Uterus (tissue), 2 donors: ENCODE results near the gene LRCH4.

Source experiments
- POLR2A ChIP-seq, 2 donors: fragments of 450-650 bp; IDR thresholded peaks; one replicate each; pipeline ENCODE4 v1.6.1; 2016; ENCODE audit warnings: antibody characterized with exemption in 2 of 2, mild to moderate bottlenecking in 1 of 2, moderate library complexity in 1 of 2
- TF ChIP-seq, protein P1 (sequence below), 4 experiments: fragments of 200-600 bp in 2 of 4; fragments of 450-650 bp in 2 of 4; sonication (generic) in 2 of 4; IDR thresholded peaks; one replicate each; pipeline ENCODE4 v1.5.1; 2016 to 2019; ENCODE audit warnings: antibody characterized with exemption in 4 of 4, mild to moderate bottlenecking in 2 of 4, moderate library complexity in 1 of 4

DNA sequence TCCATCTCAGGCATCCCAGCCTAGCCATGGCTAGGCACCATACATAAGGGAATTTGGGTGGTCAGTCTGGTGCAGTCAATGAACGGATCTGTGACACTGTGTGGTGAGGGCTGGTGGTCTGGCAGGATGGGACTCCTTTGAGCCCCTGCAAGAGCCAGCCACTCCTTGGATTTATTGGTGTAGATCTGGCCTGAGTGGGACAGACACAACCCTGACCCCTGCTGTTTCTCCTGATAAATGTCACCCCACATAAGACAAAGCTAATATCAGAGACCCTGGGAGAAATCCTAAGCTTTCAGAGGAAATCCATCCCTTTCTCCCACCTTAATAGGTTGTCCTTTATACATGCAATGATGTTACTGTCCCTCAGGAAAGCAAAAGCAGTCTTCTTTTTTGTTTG, 2.5 kb upstream of the LRCH4 start:
- TF ChIP-seq, protein P1, sequence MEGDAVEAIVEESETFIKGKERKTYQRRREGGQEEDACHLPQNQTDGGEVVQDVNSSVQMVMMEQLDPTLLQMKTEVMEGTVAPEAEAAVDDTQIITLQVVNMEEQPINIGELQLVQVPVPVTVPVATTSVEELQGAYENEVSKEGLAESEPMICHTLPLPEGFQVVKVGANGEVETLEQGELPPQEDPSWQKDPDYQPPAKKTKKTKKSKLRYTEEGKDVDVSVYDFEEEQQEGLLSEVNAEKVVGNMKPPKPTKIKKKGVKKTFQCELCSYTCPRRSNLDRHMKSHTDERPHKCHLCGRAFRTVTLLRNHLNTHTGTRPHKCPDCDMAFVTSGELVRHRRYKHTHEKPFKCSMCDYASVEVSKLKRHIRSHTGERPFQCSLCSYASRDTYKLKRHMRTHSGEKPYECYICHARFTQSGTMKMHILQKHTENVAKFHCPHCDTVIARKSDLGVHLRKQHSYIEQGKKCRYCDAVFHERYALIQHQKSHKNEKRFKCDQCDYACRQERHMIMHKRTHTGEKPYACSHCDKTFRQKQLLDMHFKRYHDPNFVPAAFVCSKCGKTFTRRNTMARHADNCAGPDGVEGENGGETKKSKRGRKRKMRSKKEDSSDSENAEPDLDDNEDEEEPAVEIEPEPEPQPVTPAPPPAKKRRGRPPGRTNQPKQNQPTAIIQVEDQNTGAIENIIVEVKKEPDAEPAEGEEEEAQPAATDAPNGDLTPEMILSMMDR (IDR thresholded peaks at IDR 0.05) = peak in 2 of 4 experiments; percentile 21 to 22
- TF ChIP-seq POLR2A (IDR thresholded peaks at IDR 0.05) = no peak
